Activated CD8-positive, alpha-beta memory T cell treated with anti-CD3 and anti-CD28 coated beads, Interleukin-2, amount 50 U/mL, for 48 hours (primary cell): ENCODE data around the gene RAB11FIP5.

Source experiments
- DNase-seq: peaks from one replicate; pipeline ENCODE4 v3.0.0-alpha.2; 2020

RAB11FIP5 gene

GRCh38 chr2:73028841-73029240 is 83.9 kb downstream of the RAB11FIP5 start:
- no peak for DNase-seq

- no peak for DNase-seq
These were observed 85.4 kb downstream of the RAB11FIP5 start for GRCh38 chr2:73027340-73027739.

GRCh38 chr2:73023497-73023896 is 89.3 kb downstream of the RAB11FIP5 start:
- no peak for DNase-seq
